Thoracic aorta (tissue), 2 donors: ENCODE results near the gene NDUFS6. TPM values are rescaled to one million over a fixed set of nuclear protein-coding genes. Genes with fewer than 3 reads are reported as not detected.

Experiments used
- ATAC-seq: fragments of 150-250 bp; one replicate; pipeline ENCODE4 v1.8.0; 2017; ENCODE audit warnings: low read depth; ENCODE audit not compliant: insufficient number of reproducible peaks, low FRiP score
- DNase-seq: peaks from one replicate; pipeline ENCODE4 v3.0.0-alpha.2; 2020; ENCODE audit warnings: low spot score
- H3K27ac ChIP-seq, 2 donors: fragments of 200-600 bp; sonication (generic); 1 replicate in 1 of 2; 2 replicates in 1 of 2; pipeline ENCODE4 v1.5.1; 2016; ENCODE audit warnings: mild to moderate bottlenecking in 2 of 2, moderate library complexity in 2 of 2
- H3K27me3 ChIP-seq: fragments of 200-600 bp; sonication (generic); replicated peaks from 2 replicates; pipeline ENCODE4 v1.6.0; 2016; ENCODE audit warnings: mild to moderate bottlenecking; ENCODE audit not compliant: insufficient read depth
- H3K36me3 ChIP-seq: fragments of 200-600 bp; sonication (generic); one replicate; pipeline ENCODE4 v1.5.1; 2016
- H3K4me1 ChIP-seq, 2 donors: fragments of 200-600 bp; sonication (generic); 1 replicate in 1 of 2; 2 replicates in 1 of 2; pipeline versions ENCODE4 v1.5.1 to v1.6.0; 2016; ENCODE audit warnings: low read depth in 2 of 2, mild to moderate bottlenecking in 1 of 2; ENCODE audit not compliant: control insufficient read depth in 1 of 2
- H3K4me3 ChIP-seq: fragments of 200-600 bp; sonication (generic); 2 replicates; pipeline ENCODE4 v1.5.1; 2016; ENCODE audit warnings: mild to moderate bottlenecking
- H3K9me3 ChIP-seq: fragments of 200-600 bp; sonication (generic); 2 replicates; pipeline ENCODE4 v1.5.1; 2016
- total RNA-seq, 2 donors: library from RNA; depleted of rRNA; stranded (reverse); fragments of >200 nt; gene quantifications; one replicate each; pipeline versions ENCODE4 v1.1.0 to v1.2.3, GENCODE V29; 2016
- TF ChIP-seq, protein P1 (sequence below): fragments of 200-600 bp; sonication (generic); IDR thresholded peaks from one replicate; pipeline ENCODE4 v1.5.1; 2019; ENCODE audit warnings: antibody characterized with exemption

NDUFS6 gene
- total RNA-seq, 2 donors from 2014 or later: 25.7 to 26.5 TPM

DNA sequence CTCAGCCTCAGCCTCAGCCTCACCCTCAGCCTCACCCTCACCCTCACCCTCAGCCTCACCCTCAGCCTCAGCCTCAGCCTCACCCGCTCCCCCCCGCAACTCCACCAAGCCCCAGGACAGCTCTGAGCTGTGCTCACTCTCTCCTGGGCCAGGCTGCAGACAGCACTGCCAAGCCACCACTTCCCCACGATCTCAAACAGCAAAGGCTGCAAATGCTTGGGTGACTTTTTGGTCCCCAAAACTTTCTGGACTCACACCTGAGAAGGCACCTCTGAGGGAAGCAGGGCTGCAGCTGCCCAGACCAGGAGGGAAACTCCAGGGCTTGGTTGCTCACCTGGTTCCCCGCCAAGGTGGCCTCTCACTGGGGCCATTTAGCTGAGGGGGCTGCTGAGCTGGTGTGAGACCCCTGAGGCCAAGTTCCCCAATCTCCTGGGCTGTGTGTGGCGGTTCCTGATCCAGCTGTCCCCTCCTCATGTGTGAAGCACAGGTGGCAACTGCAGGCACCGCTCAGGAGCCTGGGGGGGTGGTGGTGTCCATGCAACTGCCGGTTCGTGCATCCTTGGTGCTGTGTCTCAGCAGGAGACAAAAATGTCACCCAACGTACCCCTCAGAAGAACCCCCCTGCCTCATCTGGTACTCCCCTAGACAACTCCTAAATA lies 19.4 kb upstream of the NDUFS6 start:
- Histone ChIP-seq H3K4me3 (no peak overlapping the region), H3K27me3 (no peaks in the 10 kb centered on the region), H3K4me1 (no peaks in the 10 kb centered on the region), H3K27ac (no peak overlapping the region), H3K9me3 (no peaks in the 10 kb centered on the region), H3K36me3 (no peaks in the 10 kb centered on the region)
- DNase-seq (no peak), ATAC-seq (no peak)
- TF ChIP-seq, protein P1, sequence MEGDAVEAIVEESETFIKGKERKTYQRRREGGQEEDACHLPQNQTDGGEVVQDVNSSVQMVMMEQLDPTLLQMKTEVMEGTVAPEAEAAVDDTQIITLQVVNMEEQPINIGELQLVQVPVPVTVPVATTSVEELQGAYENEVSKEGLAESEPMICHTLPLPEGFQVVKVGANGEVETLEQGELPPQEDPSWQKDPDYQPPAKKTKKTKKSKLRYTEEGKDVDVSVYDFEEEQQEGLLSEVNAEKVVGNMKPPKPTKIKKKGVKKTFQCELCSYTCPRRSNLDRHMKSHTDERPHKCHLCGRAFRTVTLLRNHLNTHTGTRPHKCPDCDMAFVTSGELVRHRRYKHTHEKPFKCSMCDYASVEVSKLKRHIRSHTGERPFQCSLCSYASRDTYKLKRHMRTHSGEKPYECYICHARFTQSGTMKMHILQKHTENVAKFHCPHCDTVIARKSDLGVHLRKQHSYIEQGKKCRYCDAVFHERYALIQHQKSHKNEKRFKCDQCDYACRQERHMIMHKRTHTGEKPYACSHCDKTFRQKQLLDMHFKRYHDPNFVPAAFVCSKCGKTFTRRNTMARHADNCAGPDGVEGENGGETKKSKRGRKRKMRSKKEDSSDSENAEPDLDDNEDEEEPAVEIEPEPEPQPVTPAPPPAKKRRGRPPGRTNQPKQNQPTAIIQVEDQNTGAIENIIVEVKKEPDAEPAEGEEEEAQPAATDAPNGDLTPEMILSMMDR: no peak

- no peaks in the 10 kb centered on the region for H3K27me3 ChIP-seq
- DNase-seq (no peak), ATAC-seq (no peak)
- no peaks in the 10 kb centered on the region for H3K4me1 ChIP-seq
- no peak overlapping the region for H3K27ac ChIP-seq
- no peaks in the 10 kb centered on the region for H3K36me3 ChIP-seq
- TF ChIP-seq, protein P1: no peak
- H3K9me3 ChIP-seq: no peaks in the 10 kb centered on the region
- no peak overlapping the region for H3K4me3 ChIP-seq
Observed at GRCh38 chr5:1782385-1783215, 18.6 kb upstream of the NDUFS6 start.

DNA sequence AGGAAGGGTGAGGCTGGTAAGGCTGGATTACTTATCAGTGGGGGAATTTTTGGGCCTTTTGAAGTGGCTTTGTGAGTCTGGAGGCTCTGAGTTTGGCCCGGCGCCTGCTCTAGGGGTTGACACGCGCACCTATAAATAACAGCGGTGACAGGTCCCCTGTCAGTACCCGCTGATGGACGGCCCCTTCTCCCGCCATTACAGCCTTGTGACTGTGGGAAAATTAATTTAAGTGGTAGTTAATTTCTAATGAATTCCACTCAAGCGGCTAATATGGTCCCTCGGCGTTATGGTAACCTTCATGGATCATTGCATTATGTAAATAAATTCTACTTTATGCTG lies 18.0 kb upstream of the NDUFS6 start:
- DNase-seq (no peak), ATAC-seq (no peak)
- H3K27me3 ChIP-seq: no peaks in the 10 kb centered on the region

DNA sequence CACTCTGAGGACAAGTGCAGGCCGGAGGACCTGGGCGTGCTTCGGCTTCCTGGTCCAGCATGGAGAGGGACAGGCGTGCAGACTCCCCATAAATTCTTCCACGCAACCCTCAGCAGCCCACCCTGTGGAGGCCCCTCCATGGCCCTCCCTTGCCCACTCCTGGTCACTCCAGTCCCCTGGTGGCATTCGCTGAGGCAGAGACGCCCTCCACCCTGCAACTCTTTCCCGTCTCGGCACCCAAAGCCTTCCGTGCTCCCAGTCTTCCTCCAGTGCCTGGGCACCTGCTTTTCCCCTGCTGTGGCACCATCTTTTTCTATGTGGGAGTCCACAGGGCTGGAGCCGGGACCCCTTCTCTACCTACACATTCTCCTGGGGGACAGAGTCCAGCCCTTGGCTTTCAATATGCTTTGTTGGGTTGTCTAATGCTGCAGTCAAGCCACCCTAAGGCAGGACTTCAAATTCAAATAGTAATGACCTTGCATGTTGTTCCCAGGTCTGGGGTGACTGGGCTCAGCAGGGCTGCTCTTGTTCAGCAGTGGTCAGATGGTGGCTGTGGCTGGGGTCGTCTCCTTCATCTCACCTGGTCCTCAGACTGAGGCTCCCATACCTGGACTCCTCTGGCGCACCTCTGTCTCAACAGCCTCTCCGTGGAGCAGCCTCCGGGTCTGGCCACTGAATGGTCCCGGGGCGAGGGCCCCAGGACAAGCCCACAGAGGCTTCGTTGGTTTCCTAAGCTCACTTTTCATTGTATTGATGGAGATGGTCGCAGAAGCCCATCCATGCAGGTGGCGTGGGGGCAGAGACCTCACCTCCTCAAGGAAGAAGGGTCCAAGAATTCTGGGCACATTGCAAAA lies 16.8 kb upstream of the NDUFS6 start:
- no peaks in the 10 kb centered on the region for H3K27me3 ChIP-seq
- TF ChIP-seq, protein P1: no peak
- DNase-seq: no peak

More for the DNA sequence above, 18.0 kb upstream of the NDUFS6 start:
- Histone ChIP-seq H3K4me1 (no peaks in the 10 kb centered on the region), H3K27ac (no peak overlapping the region), H3K36me3 (no peaks in the 10 kb centered on the region), H3K4me3 (no peak overlapping the region), H3K9me3 (no peaks in the 10 kb centered on the region)
- TF ChIP-seq, protein P1: no peak

GRCh38 chr5:1785062-1785461 lies 16.1 kb upstream of the NDUFS6 start:
- H3K9me3 ChIP-seq: no peaks in the 10 kb centered on the region
- H3K4me3 ChIP-seq: no peak overlapping the region
- ATAC-seq (no peak), DNase-seq (no peak)
- no peaks in the 10 kb centered on the region for H3K27me3 ChIP-seq
- no peaks in the 10 kb centered on the region for H3K36me3 ChIP-seq
- TF ChIP-seq, protein P1: no peak
- H3K4me1 ChIP-seq: no peaks in the 10 kb centered on the region
- no peak overlapping the region for H3K27ac ChIP-seq

More for the DNA sequence above, 16.8 kb upstream of the NDUFS6 start:
- Histone ChIP-seq H3K36me3 (no peaks in the 10 kb centered on the region), H3K9me3 (no peaks in the 10 kb centered on the region), H3K4me1 (no peaks in the 10 kb centered on the region), H3K4me3 (no peak overlapping the region), H3K27ac (no peak overlapping the region)
- ATAC-seq: no peak
